GM12874 (cell line): ENCODE results near the gene COBLL1.

Source experiments
- CTCF ChIP-seq: IDR thresholded peaks from 2 replicates; pipeline ENCODE4 v1.5.1; 2011; ENCODE audit warnings: low read depth, mild to moderate bottlenecking, control low read depth, low read length, moderate library complexity; ENCODE audit not compliant: insufficient read depth

The COBLL1 gene

GRCh38 chr2:164823126-164823525 lies 18.5 kb downstream of the COBLL1 start:
- TF ChIP-seq CTCF, result no peak

- no peak for TF ChIP-seq CTCF
Observed at GRCh38 chr2:164821338-164821737, 20.3 kb downstream of the COBLL1 start.

GRCh38 chr2:164818149-164819136 lies 23.2 kb downstream of the COBLL1 start:
- no peak for TF ChIP-seq CTCF

- TF ChIP-seq CTCF, result no peak
Observed at GRCh38 chr2:164816900-164817299, 24.7 kb downstream of the COBLL1 start.

GRCh38 chr2:164816046-164816445 lies 25.6 kb downstream of the COBLL1 start:
- no peak for TF ChIP-seq CTCF

- TF ChIP-seq CTCF, result no peak
Observed at GRCh38 chr2:164815071-164815793, 26.4 kb downstream of the COBLL1 start.

- TF ChIP-seq CTCF, result no peak
Observed at GRCh38 chr2:164813535-164813934, 28.1 kb downstream of the COBLL1 start.
